NCI-H2107 (cell line): ENCODE data around the gene SBNO1.
"Not testable (repeated sequence)": the region's sequence is repeated elsewhere in the genome, so short reads cannot be mapped to it uniquely, and the experiment has no call there.

ENCODE experiments used
- DNase-seq: peaks from one replicate; lab custom pipeline; 2025; lab: John Stamatoyannopoulos, UW

Gene SBNO1

GRCh38 chr12:123248996-123249741, 115.5 kb downstream of the SBNO1 start:
- DNase-seq, result not testable (repeated sequence)

- not testable (repeated sequence) for DNase-seq
Observed at GRCh38 chr12:123248129-123248528, 116.5 kb downstream of the SBNO1 start.

GRCh38 chr12:123245678-123246077, 119.0 kb downstream of the SBNO1 start:
- DNase-seq, result no peak

- no peak for DNase-seq
Observed at GRCh38 chr12:123243671-123244262, 120.9 kb downstream of the SBNO1 start.

- DNase-seq, result peak; percentile 55
Observed at GRCh38 chr12:123242116-123242904, 122.3 kb downstream of the SBNO1 start.
